GM12864 (cell line): ENCODE results near the gene TMF1.

Experiments used
- DNase-seq: peaks from one replicate; pipeline ENCODE4 v3.0.0-alpha.2; 2011; ENCODE audit warnings: low read depth
- H3K4me3 ChIP-seq: 2 replicates; pipeline ENCODE4 v1.5.1; 2011; ENCODE audit warnings: mild to moderate bottlenecking, low read depth, low read length, control low read depth
- CTCF ChIP-seq: IDR thresholded peaks from 2 replicates; pipeline ENCODE4 v1.5.1; 2011; ENCODE audit warnings: low read depth, mild to moderate bottlenecking, moderate library complexity, low read length, control low read depth, inconsistent platforms; ENCODE audit errors: missing control alignments

Gene TMF1

GRCh38 chr3:69008980-69009379 lies 43.2 kb downstream of the TMF1 start:
- no peak for DNase-seq
- TF ChIP-seq CTCF: no peak
- H3K4me3 ChIP-seq: no peak overlapping the region

GRCh38 chr3:69005791-69006482 lies 46.2 kb downstream of the TMF1 start:
- H3K4me3 ChIP-seq: no peak overlapping the region
- TF ChIP-seq CTCF: no peak
- DNase-seq: no peak

- DNase-seq: no peak
- no peak overlapping the region for H3K4me3 ChIP-seq
- TF ChIP-seq CTCF: no peak
Observed at GRCh38 chr3:69005071-69005790, 46.9 kb downstream of the TMF1 start.

GRCh38 chr3:69004138-69004537 lies 48.0 kb downstream of the TMF1 start:
- no peak for TF ChIP-seq CTCF
- H3K4me3 ChIP-seq: no peak overlapping the region
- DNase-seq: no peak

GRCh38 chr3:68999605-69000004 lies 52.5 kb downstream of the TMF1 start:
- no peak for DNase-seq
- TF ChIP-seq CTCF: no peak
- H3K4me3 ChIP-seq: no peak overlapping the region

GRCh38 chr3:68999158-68999557 lies 53.0 kb downstream of the TMF1 start:
- no peak overlapping the region for H3K4me3 ChIP-seq
- no peak for DNase-seq
- no peak for TF ChIP-seq CTCF

GRCh38 chr3:68997887-68998286 lies 54.2 kb downstream of the TMF1 start:
- TF ChIP-seq CTCF: no peak
- H3K4me3 ChIP-seq: no peak overlapping the region
- no peak for DNase-seq
